WTC11 (cell line): Measurements from ENCODE around the gene MAST4. TPM values are rescaled to one million over a fixed set of nuclear protein-coding genes. Genes with fewer than 3 reads are reported as not detected.

Source experiments
- ATAC-seq: fragments of 200-7000 bp; cut with Tn5 transposase; 2 replicates; pipeline ENCODE4 v1.10.0; 2021; ENCODE audit warnings: mild to moderate bottlenecking, moderate library complexity
- CTCF ChIA-PET: fragments of 300-600 bp; sonication (Branson Sonifier 250); formaldehyde crosslinking; loops from one replicate; lab custom pipeline; 2021; ENCODE audit warnings: antibody characterized with exemption; lab: Charles Lee
- POLR2A ChIA-PET: fragments of 350-600 bp; sonication (Branson Sonifier 250); formaldehyde crosslinking; loops from one replicate; lab custom pipeline; 2021; ENCODE audit warnings: antibody characterized with exemption; lab: Charles Lee
- DNase-seq: peaks from one replicate; pipeline ENCODE4 v3.0.0; 2021; ENCODE audit warnings: low spot score
- H3K27ac Mint-ChIP-seq: 2 replicates; pipeline ENCODE4 v1.8.0; 2021; ENCODE audit warnings: mixed read lengths
- H3K27me3 Mint-ChIP-seq: 2 replicates; pipeline ENCODE4 v1.8.0; 2021; ENCODE audit warnings: low read depth, mild to moderate bottlenecking, moderate library complexity, mixed read lengths
- H3K36me3 Mint-ChIP-seq: 2 replicates; pipeline ENCODE4 v1.8.0; 2021; ENCODE audit warnings: mixed read lengths
- H3K4me1 Mint-ChIP-seq: 2 replicates; pipeline ENCODE4 v1.8.0; 2022; ENCODE audit warnings: mixed read lengths
- H3K4me3 Mint-ChIP-seq: 2 replicates; pipeline ENCODE4 v1.8.0; 2021; ENCODE audit warnings: mild to moderate bottlenecking, moderate library complexity, mixed read lengths
- H3K9me3 Mint-ChIP-seq: 2 replicates; pipeline ENCODE4 v1.8.0; 2021; ENCODE audit warnings: mixed read lengths
- AFF4 ChIP-seq: sonication (generic); formaldehyde crosslinking; IDR thresholded peaks from 2 replicates; pipeline ENCODE4 v1.8.1; 2023; ENCODE audit warnings: mild to moderate bottlenecking, missing genetic modification reagents, borderline replicate concordance
- AR ChIP-seq: fragments of 250-450 bp; sonication (Bioruptor Pico); IDR thresholded peaks from 2 replicates; pipeline ENCODE4 v1.9.0; 2021; ENCODE audit warnings: mild to moderate bottlenecking
- ATF1 ChIP-seq: sonication (generic); formaldehyde crosslinking; IDR thresholded peaks from 2 replicates; pipeline ENCODE4 v1.8.1; 2023; ENCODE audit warnings: mild to moderate bottlenecking, moderate library complexity, missing genetic modification reagents
- ATF2 ChIP-seq: sonication (generic); formaldehyde crosslinking; IDR thresholded peaks from 2 replicates; pipeline ENCODE4 v1.8.1; 2022; ENCODE audit warnings: low read depth, missing genetic modification reagents, borderline replicate concordance
- ATF3 ChIP-seq: sonication (generic); formaldehyde crosslinking; conservative IDR thresholded peaks from 2 replicates; pipeline ENCODE4 v1.8.1; 2022; ENCODE audit warnings: mild to moderate bottlenecking, missing genetic modification reagents
- CDX4 ChIP-seq: fragments of 250-450 bp; sonication (Bioruptor Pico); IDR thresholded peaks from 2 replicates; pipeline ENCODE4 v1.9.0; 2021; ENCODE audit warnings: moderate library complexity, mild to moderate bottlenecking, inconsistent platforms, borderline replicate concordance
- CREM ChIP-seq: sonication (generic); formaldehyde crosslinking; IDR thresholded peaks from 2 replicates; pipeline ENCODE4 v1.8.1; 2022; ENCODE audit warnings: mild to moderate bottlenecking, missing genetic modification reagents, moderate library complexity
- E2F1 ChIP-seq: sonication (generic); formaldehyde crosslinking; IDR thresholded peaks from 2 replicates; pipeline ENCODE4 v1.8.0; 2022; ENCODE audit warnings: mild to moderate bottlenecking, missing genetic modification reagents
- ELF4 ChIP-seq: sonication (generic); formaldehyde crosslinking; IDR thresholded peaks from 2 replicates; pipeline ENCODE4 v1.8.1; 2022; ENCODE audit warnings: low read depth, mild to moderate bottlenecking, moderate library complexity, missing genetic modification reagents
- ERG ChIP-seq: fragments of 250-450 bp; sonication (Bioruptor Pico); IDR thresholded peaks from 2 replicates; pipeline ENCODE4 v1.8.0; 2021; ENCODE audit warnings: mild to moderate bottlenecking
- FOXJ3 ChIP-seq: sonication (generic); formaldehyde crosslinking; IDR thresholded peaks from 2 replicates; pipeline ENCODE4 v1.9.0; 2021; ENCODE audit warnings: missing genetic modification reagents, mild to moderate bottlenecking, borderline replicate concordance
- GABPB1 ChIP-seq: sonication (generic); formaldehyde crosslinking; IDR thresholded peaks from 2 replicates; pipeline ENCODE4 v1.8.1; 2023; ENCODE audit warnings: mild to moderate bottlenecking, missing genetic modification reagents
- HMGA2 ChIP-seq: fragments of 250-450 bp; sonication (Bioruptor Pico); IDR thresholded peaks from 2 replicates; pipeline ENCODE4 v1.4.0; 2021; ENCODE audit warnings: mild to moderate bottlenecking, moderate library complexity
- IRF1 ChIP-seq: sonication (generic); formaldehyde crosslinking; IDR thresholded peaks from 2 replicates; pipeline ENCODE4 v1.8.0; 2023; ENCODE audit warnings: missing genetic modification reagents
- MYBL2 ChIP-seq: sonication (generic); formaldehyde crosslinking; IDR thresholded peaks from 2 replicates; pipeline ENCODE4 v1.8.1; 2023; ENCODE audit warnings: mild to moderate bottlenecking, moderate library complexity, missing genetic modification reagents
- NFYB ChIP-seq: sonication (generic); formaldehyde crosslinking; conservative IDR thresholded peaks from 2 replicates; pipeline ENCODE4 v1.8.0; 2022; ENCODE audit warnings: low read depth, missing genetic modification reagents
- PRRX2 ChIP-seq: fragments of 250-450 bp; sonication (Bioruptor Pico); IDR thresholded peaks from 2 replicates; pipeline ENCODE4 v1.8.0; 2021; ENCODE audit warnings: mild to moderate bottlenecking
- TP53 ChIP-seq: sonication (generic); formaldehyde crosslinking; IDR thresholded peaks from 2 replicates; pipeline ENCODE4 v1.8.1; 2023; ENCODE audit warnings: mild to moderate bottlenecking, missing genetic modification reagents
- ZBTB21 ChIP-seq: sonication (generic); formaldehyde crosslinking; IDR thresholded peaks from 2 replicates; pipeline ENCODE4 v1.8.1; 2023; ENCODE audit warnings: mild to moderate bottlenecking, missing genetic modification reagents, borderline replicate concordance
- ZNF138 ChIP-seq: sonication (generic); formaldehyde crosslinking; conservative IDR thresholded peaks from 2 replicates; pipeline ENCODE4 v1.8.1; 2022; ENCODE audit warnings: mild to moderate bottlenecking, moderate library complexity, missing genetic modification reagents
- ZNF232 ChIP-seq: sonication (generic); formaldehyde crosslinking; IDR thresholded peaks from 2 replicates; pipeline ENCODE4 v1.8.0; 2022; ENCODE audit warnings: mild to moderate bottlenecking, missing genetic modification reagents
- ZNF396 ChIP-seq: fragments of 250-450 bp; sonication (Bioruptor Pico); IDR thresholded peaks from 2 replicates; pipeline ENCODE4 v1.8.0; 2021; ENCODE audit warnings: mild to moderate bottlenecking, moderate library complexity, borderline replicate concordance
- ZSCAN18 ChIP-seq: fragments of 250-450 bp; sonication (Bioruptor Pico); IDR thresholded peaks from 2 replicates; pipeline ENCODE4 v2.1.2; 2022; ENCODE audit warnings: mild to moderate bottlenecking, moderate library complexity
- total RNA-seq: library from RNA; stranded (reverse); gene quantifications from 3 replicates; pipeline ENCODE4 v1.2.3, GENCODE V29; 2021

MAST4 gene
- total RNA-seq, 1 experiment from 2014 or later: 8.0 TPM

- TF ChIP-seq ERG (CRISPR knock-in tag) (no peak), FOXJ3 (CRISPR knock-in tag) (no peak), ZNF232 (CRISPR knock-in tag) (no peak), E2F1 (CRISPR knock-in tag) (no peak), ZSCAN18 (CRISPR knock-in tag) (no peak), ATF1 (no peak), PRRX2 (CRISPR knock-in tag) (no peak), AR (CRISPR knock-in tag) (no peak), CDX4 (CRISPR knock-in tag) (no peak), MYBL2 (CRISPR knock-in tag) (no peak), ZNF396 (CRISPR knock-in tag) (no peak)
Observed at GRCh38 chr5:67089200-67089725, 493.1 kb downstream of the MAST4 start (continued).

GRCh38 chr5:67090040-67090439 lies 493.8 kb downstream of the MAST4 start:
- no peak for ATAC-seq
- no peak overlapping the region for H3K27ac Mint-ChIP-seq
- TF ChIP-seq IRF1 (no peak), ELF4 (CRISPR knock-in tag) (no peak), CREM (no peak), NFYB (CRISPR knock-in tag) (no peak), PRRX2 (CRISPR knock-in tag) (no peak), ATF2 (CRISPR knock-in tag) (no peak), HMGA2 (no peak), ATF3 (CRISPR knock-in tag) (no peak), ZNF138 (CRISPR knock-in tag) (no peak), AFF4 (no peak), GABPB1 (CRISPR knock-in tag) (no peak), ZNF232 (CRISPR knock-in tag) (no peak), ZBTB21 (CRISPR knock-in tag) (no peak), TP53 (CRISPR knock-in tag) (no peak), ZNF396 (CRISPR knock-in tag) (no peak)

More at GRCh38 chr5:67090040-67090439, 493.8 kb downstream of the MAST4 start:
- Mint-ChIP-seq H3K4me1 (peaks cover 32% of the 10 kb centered on the region), H3K27me3 (no peaks in the 10 kb centered on the region), H3K36me3 (peaks cover 2% of the 10 kb centered on the region; the same call in 1 of the 2 replicates), H3K4me3 (no peak overlapping the region), H3K9me3 (no peaks in the 10 kb centered on the region)
- CTCF ChIA-PET: no interaction called here
- POLR2A ChIA-PET: no interaction called here
- no peak for DNase-seq
